NT2/D1 (cell line): ENCODE measurements around the gene KLHL29.

Experiments used
- DNase-seq: peaks from one replicate; pipeline ENCODE4 v3.0.0-alpha.2; 2011; ENCODE audit warnings: low read depth, low spot score
- H3K27me3 ChIP-seq: 2 replicates; pipeline ENCODE4 v1.6.0; 2011; ENCODE audit warnings: mild to moderate bottlenecking; ENCODE audit not compliant: insufficient read length, insufficient read depth
- H3K36me3 ChIP-seq: 2 replicates; pipeline ENCODE4 v1.6.1; 2011; ENCODE audit warnings: mild to moderate bottlenecking, low read length, mixed read lengths; ENCODE audit not compliant: insufficient read depth, insufficient read length
- H3K4me1 ChIP-seq: 2 replicates; pipeline ENCODE4 v1.5.1; 2011; ENCODE audit not compliant: insufficient read depth, insufficient read length
- H3K4me3 ChIP-seq: 2 replicates; pipeline ENCODE4 v1.5.1; 2011; ENCODE audit warnings: low read depth; ENCODE audit not compliant: insufficient read length
- H3K9ac ChIP-seq: 2 replicates; pipeline ENCODE4 v1.6.0; 2011; ENCODE audit warnings: low read depth; ENCODE audit not compliant: insufficient read length
- H3K9me3 ChIP-seq: 2 replicates; pipeline ENCODE4 v1.5.1; 2011; ENCODE audit warnings: mild to moderate bottlenecking, low read length; ENCODE audit not compliant: insufficient read depth
- SUZ12 ChIP-seq: IDR thresholded peaks from 2 replicates; pipeline ENCODE4 v1.6.1; 2011; ENCODE audit not compliant: insufficient read length, insufficient read depth; ENCODE audit errors: extremely low read depth
- YY1 ChIP-seq: IDR thresholded peaks from 2 replicates; pipeline ENCODE4 v1.6.1; 2011; ENCODE audit not compliant: insufficient read length, insufficient read depth
- ZNF274 ChIP-seq: IDR thresholded peaks from 2 replicates; pipeline ENCODE4 v1.6.1; 2011; ENCODE audit warnings: mild to moderate bottlenecking, low read depth, low read length

The KLHL29 gene

GRCh38 chr2:23430263-23430662 is 45.3 kb downstream of the KLHL29 start:
- TF ChIP-seq ZNF274 (no peak), SUZ12 (no peak), YY1 (no peak)
- Histone ChIP-seq H3K4me3 (no peak overlapping the region), H3K9me3 (no peaks in the 10 kb centered on the region), H3K36me3 (no peaks in the 10 kb centered on the region), H3K4me1 (peaks cover 3% of the 10 kb centered on the region), H3K27me3 (no peaks in the 10 kb centered on the region), H3K9ac (no peak overlapping the region)
- no peak for DNase-seq

GRCh38 chr2:23432531-23432930 is 47.6 kb downstream of the KLHL29 start:
- Histone ChIP-seq H3K4me3 (no peak overlapping the region), H3K27me3 (no peaks in the 10 kb centered on the region), H3K36me3 (no peaks in the 10 kb centered on the region), H3K4me1 (peaks cover 3% of the 10 kb centered on the region), H3K9me3 (no peaks in the 10 kb centered on the region), H3K9ac (no peak overlapping the region)
- TF ChIP-seq SUZ12 (no peak), YY1 (no peak), ZNF274 (no peak)
- no peak for DNase-seq

- no peak overlapping the region for H3K9ac ChIP-seq
- no peaks in the 10 kb centered on the region for H3K27me3 ChIP-seq
- no peaks in the 10 kb centered on the region for H3K9me3 ChIP-seq
- H3K36me3 ChIP-seq: no peaks in the 10 kb centered on the region
- H3K4me1 ChIP-seq: peaks cover 3% of the 10 kb centered on the region
- H3K4me3 ChIP-seq: no peak overlapping the region
- TF ChIP-seq ZNF274: no peak
- no peak for TF ChIP-seq YY1
- no peak for TF ChIP-seq SUZ12
- DNase-seq: no peak
Observed at GRCh38 chr2:23433282-23433681, 48.3 kb downstream of the KLHL29 start.

DNA sequence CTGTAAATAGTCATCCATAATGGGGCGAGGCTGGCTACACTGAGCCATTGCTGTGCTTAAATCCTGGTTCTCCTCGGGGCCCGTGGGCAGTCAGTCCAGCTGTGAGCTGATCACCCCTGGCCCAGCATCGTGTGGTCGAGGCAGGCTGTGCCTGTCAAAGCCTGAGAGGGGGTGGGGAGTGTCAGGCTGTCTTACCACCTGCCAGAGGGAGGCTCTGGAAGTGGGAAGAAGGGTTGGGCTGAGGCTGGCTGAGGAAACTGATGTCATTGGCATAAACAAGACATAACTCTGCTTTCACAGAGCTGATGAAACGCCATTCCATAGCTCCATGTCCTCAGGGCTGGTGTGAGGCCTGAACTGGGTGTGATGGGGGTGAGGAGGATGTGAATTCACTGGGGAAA is 49.7 kb downstream of the KLHL29 start:
- no peaks in the 10 kb centered on the region for H3K27me3 ChIP-seq
- no peak overlapping the region for H3K9ac ChIP-seq
- TF ChIP-seq ZNF274 (no peak), YY1 (no peak), SUZ12 (no peak)
- H3K4me3 ChIP-seq: no peak overlapping the region
- no peaks in the 10 kb centered on the region for H3K36me3 ChIP-seq
- DNase-seq: no peak
- peaks cover 3% of the 10 kb centered on the region for H3K4me1 ChIP-seq
- no peaks in the 10 kb centered on the region for H3K9me3 ChIP-seq

GRCh38 chr2:23435250-23436035 is 50.5 kb downstream of the KLHL29 start:
- H3K9ac ChIP-seq: no peak overlapping the region
- TF ChIP-seq SUZ12 (no peak), ZNF274 (no peak), YY1 (no peak)
- H3K4me1 ChIP-seq: peaks cover 3% of the 10 kb centered on the region
- H3K27me3 ChIP-seq: no peaks in the 10 kb centered on the region
- DNase-seq: no peak
- no peaks in the 10 kb centered on the region for H3K36me3 ChIP-seq
- H3K4me3 ChIP-seq: no peak overlapping the region
- H3K9me3 ChIP-seq: no peaks in the 10 kb centered on the region

DNA sequence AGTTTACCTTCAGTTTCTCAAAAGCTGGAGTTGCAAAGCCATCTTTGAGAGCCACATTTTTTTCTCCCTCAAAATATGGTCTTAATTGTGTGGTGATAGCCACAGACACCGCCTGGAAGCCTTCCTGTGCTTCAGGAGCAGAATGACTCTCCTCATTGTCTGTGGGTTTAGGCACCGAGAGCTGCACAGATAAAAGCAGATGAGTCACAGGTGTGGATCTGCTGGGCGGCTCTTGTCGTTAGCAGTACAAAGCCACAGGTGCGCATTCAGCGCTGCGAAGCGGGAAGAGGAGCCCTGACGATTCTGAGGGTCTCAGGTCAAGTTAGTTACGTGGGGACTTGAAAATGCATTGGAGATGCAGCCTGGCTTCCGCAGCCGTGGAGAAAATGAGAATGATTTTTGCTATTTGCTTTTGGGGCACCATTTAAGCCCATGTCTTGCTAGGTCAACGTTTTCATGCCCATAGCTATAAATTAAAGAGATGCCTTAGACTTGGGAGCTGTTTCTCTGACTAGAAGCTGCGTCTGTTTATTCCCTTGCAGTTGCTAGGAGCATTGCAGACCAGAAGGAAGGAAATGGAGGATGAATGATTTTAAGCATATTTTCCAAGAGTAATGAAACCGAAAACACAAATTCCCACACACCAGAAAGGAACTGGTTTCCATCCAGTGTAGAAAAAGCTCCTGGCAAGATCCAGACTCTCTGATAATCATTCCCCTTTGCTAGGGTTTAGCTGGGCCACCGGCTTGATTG is 51.5 kb downstream of the KLHL29 start:
- H3K4me1 ChIP-seq: peaks cover 3% of the 10 kb centered on the region
- H3K9me3 ChIP-seq: peaks cover 2% of the 10 kb centered on the region
- DNase-seq: no peak
- no peaks in the 10 kb centered on the region for H3K27me3 ChIP-seq
- TF ChIP-seq ZNF274: no peak
- no peak for TF ChIP-seq YY1
- TF ChIP-seq SUZ12: no peak
- no peaks in the 10 kb centered on the region for H3K36me3 ChIP-seq
- H3K9ac ChIP-seq: no peak overlapping the region
- H3K4me3 ChIP-seq: no peak overlapping the region

DNA sequence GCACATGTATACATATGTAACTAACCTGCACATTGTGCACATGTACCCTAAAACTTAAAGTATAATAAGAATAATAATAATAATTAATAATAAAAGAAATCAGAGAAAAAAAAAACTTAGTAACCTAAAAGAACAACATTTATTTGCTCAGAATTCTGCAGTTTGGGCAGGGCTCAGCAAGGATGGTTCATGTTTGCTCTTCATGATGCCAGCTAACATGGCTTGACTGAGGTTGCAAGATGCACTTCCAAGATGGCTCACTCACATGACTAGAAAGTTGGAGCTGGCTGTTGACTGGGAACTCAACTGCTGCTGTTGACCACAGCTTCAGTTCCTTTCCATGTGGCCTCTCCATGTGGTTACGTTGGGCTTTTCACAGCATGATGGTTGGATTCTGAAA is 56.4 kb downstream of the KLHL29 start:
- Histone ChIP-seq H3K36me3 (no peaks in the 10 kb centered on the region), H3K4me3 (no peak overlapping the region), H3K4me1 (no peaks in the 10 kb centered on the region), H3K9me3 (peaks cover 12% of the 10 kb centered on the region), H3K9ac (no peak overlapping the region), H3K27me3 (no peaks in the 10 kb centered on the region)
- no peak for DNase-seq
- TF ChIP-seq ZNF274 (no peak), YY1 (no peak)
